Stomach (tissue), 9 donors: ENCODE results near the gene EPS8L1. TPM values are rescaled to one million over a fixed set of nuclear protein-coding genes. Genes with fewer than 3 reads are reported as not detected.

Experiments used
- DNase-seq, 2 donors: peaks; one replicate each; pipeline versions ENCODE4 v3.0.0 to v3.0.0-alpha.2; 2013 to 2019
- H3K27ac ChIP-seq, 5 donors: fragments of 200-600 bp in 4 of 5; sonication (generic) in 4 of 5; one replicate each; pipeline ENCODE4 v1.5.1; 2013 to 2019; ENCODE audit warnings: mild to moderate bottlenecking in 1 of 5, moderate library complexity in 1 of 5
- H3K27me3 ChIP-seq, 3 donors: fragments of 200-600 bp; sonication (generic); one replicate each; pipeline ENCODE4 v1.5.1; 2017 to 2019; ENCODE audit warnings: mixed run types in 1 of 3
- H3K36me3 ChIP-seq, 4 donors: fragments of 200-600 bp; sonication (generic); 1 replicate in 3 of 4; 2 replicates in 1 of 4; pipeline ENCODE4 v1.5.1; 2016 to 2019
- H3K4me1 ChIP-seq, 4 donors: fragments of 200-600 bp; sonication (generic); one replicate each; pipeline ENCODE4 v1.5.1; 2016 to 2019
- H3K4me3 ChIP-seq, 4 donors: fragments of 200-600 bp; sonication (generic) in 3 of 4; one replicate each; pipeline ENCODE4 v1.5.1; 2016 to 2019; ENCODE audit warnings: mild to moderate bottlenecking in 1 of 4
- H3K9me3 ChIP-seq, 4 donors: fragments of 200-600 bp; sonication (generic); one replicate each; pipeline ENCODE4 v1.5.1; 2016 to 2019
- CTCF ChIP-seq, 7 experiments: fragments of 450-650 bp in 4 of 7; fragments of 200-600 bp in 3 of 7; sonication (generic) in 3 of 7; IDR thresholded peaks; one replicate each; pipeline ENCODE4 v1.5.1; 2016 to 2019; ENCODE audit warnings: antibody characterized with exemption in 7 of 7, control low read depth in 2 of 7, mild to moderate bottlenecking in 1 of 7
- EP300 ChIP-seq: sonication (generic); formaldehyde crosslinking; IDR thresholded peaks from one replicate; pipeline ENCODE4 v1.6.1; 2017; ENCODE audit warnings: antibody characterized with exemption
- POLR2A ChIP-seq, 4 donors: fragments of 450-650 bp; IDR thresholded peaks; one replicate each; pipeline ENCODE4 v1.6.1; 2016; ENCODE audit warnings: antibody characterized with exemption in 4 of 4, control low read depth in 2 of 4, mild to moderate bottlenecking in 1 of 4, moderate library complexity in 1 of 4
- POLR2AphosphoS5 ChIP-seq, 3 donors: sonication (generic); formaldehyde crosslinking; IDR thresholded peaks; one replicate each; pipeline ENCODE4 v1.6.1; 2016; ENCODE audit warnings: antibody characterized with exemption in 3 of 3
- WGBS, 5 donors: extraction: QIAGEN DNeasy Blood & Tissue Kit in 3 of 5; methylation state at CpG; one replicate each; pipeline versions ENCODE4 v1.1.5 to v1.1.7; 2013 to 2018; 5-methylcytosine and 5-hydroxymethylcytosine counted together
- intact Hi-C: fragments of 100-400 bp; cut with DNase I; formaldehyde crosslinking; loops from one replicate; pipeline ENCODE4 v1.15.1; 2023; ENCODE audit warnings: low total_unique reads
- polyA plus RNA-seq, 3 donors: library from polyadenylated mRNA; stranded (reverse); fragments of 200-250 nt; gene quantifications; one replicate each; pipeline ENCODE4 v1.2.3, GENCODE V29; 2013
- total RNA-seq, 5 donors: library from RNA; depleted of rRNA; stranded (reverse); fragments of >200 nt; gene quantifications; one replicate each; pipeline versions ENCODE4 v1.1.0 to v1.2.3, GENCODE V29; 2014 to 2016
- donor health status: healthy with polysubstance abuse.
- donor health status: Bipolar disorder and iron deficiency.
- donor health status: healthy.

EPS8L1 gene
- total and polyA plus RNA-seq, 8 donors = 32.3 to 320 (median 101) TPM

DNA sequence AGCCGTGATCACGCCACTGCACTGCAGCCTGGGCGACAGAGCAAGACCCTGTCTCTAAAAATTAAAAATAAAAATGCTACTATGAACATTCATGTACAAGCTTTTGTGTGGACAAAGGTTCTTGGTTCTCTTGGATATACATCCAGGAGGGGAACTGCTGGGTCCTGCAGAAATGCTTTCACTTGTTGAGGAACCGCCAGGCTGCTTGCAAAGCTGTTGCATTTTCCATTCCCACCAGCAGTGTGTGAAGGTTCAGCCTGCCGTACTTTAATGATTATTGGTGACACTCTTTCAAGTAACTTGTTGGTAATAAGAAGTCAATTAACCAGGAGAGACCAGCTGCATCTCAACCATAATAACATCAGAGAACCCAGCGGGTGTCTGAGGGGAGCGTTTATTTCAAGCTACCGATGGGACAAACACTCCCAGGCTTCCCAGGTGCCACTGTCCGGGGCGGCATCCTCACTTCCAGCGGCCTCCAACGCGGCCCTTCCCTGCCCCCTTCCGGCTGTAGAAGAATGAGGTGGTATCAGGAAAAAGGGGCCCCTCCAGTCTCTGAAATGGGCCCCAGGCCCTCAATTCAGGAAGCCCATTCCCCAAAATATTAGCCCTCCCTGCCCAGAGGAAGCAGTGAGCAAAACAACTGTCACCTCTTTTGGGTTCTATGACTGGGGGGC lies 56.9 kb downstream of the EPS8L1 start:
- Histone ChIP-seq H3K4me3 (no peak overlapping the region), H3K4me1 (no peaks in the 10 kb centered on the region), H3K9me3 (no peaks in the 10 kb centered on the region), H3K27ac (no peak overlapping the region), H3K36me3 (no peaks in the 10 kb centered on the region), H3K27me3 (peaks cover 0 to 66% (median 35%) of the 10 kb centered on the region in 3 donors)
- intact Hi-C loops = no loop called here
- no peak for TF ChIP-seq POLR2A (IDR thresholded peaks at IDR 0.05)
- no peak for TF ChIP-seq EP300
- TF ChIP-seq CTCF (IDR thresholded peaks at IDR 0.05) = no peak
- TF ChIP-seq POLR2AphosphoS5 (IDR thresholded peaks at IDR 0.05) = no peak
- DNase-seq = no peak
- WGBS, 5 donors = 41 to 48% (median 46%) methylated on average over 14 of the region's 14 CpGs

GRCh38 chr19:55133639-55134444 lies 58.2 kb downstream of the EPS8L1 start:
- Histone ChIP-seq H3K9me3 (no peaks in the 10 kb centered on the region), H3K4me1 (no peaks in the 10 kb centered on the region), H3K4me3 (no peak overlapping the region), H3K36me3 (no peaks in the 10 kb centered on the region), H3K27me3 (peaks cover 0 to 79% (median 35%) of the 10 kb centered on the region in 3 donors), H3K27ac (no peak overlapping the region)
- intact Hi-C loops = no loop called here
- 47 to 61% (median 51%) methylated on average over 24 to 25 of the region's 25 CpGs for WGBS, 5 donors
- no peak for DNase-seq
- TF ChIP-seq POLR2AphosphoS5 (IDR thresholded peaks at IDR 0.05) (no peak), CTCF (IDR thresholded peaks at IDR 0.05) (no peak), POLR2A (IDR thresholded peaks at IDR 0.05) (no peak), EP300 (no peak)

- Histone ChIP-seq H3K4me3 (no peak overlapping the region), H3K9me3 (no peaks in the 10 kb centered on the region), H3K27me3 (peaks cover 0 to 80% (median 35%) of the 10 kb centered on the region in 3 donors), H3K36me3 (no peaks in the 10 kb centered on the region), H3K27ac (no peak overlapping the region), H3K4me1 (no peaks in the 10 kb centered on the region)
- TF ChIP-seq POLR2A (IDR thresholded peaks at IDR 0.05) (no peak), CTCF (IDR thresholded peaks at IDR 0.05) (no peak), EP300 (no peak), POLR2AphosphoS5 (IDR thresholded peaks at IDR 0.05) (no peak)
- 6 to 35% (median 24%) methylated on average over 1 of the region's 3 CpGs for WGBS, 5 donors
- no peak for DNase-seq
- intact Hi-C loops = no loop called here
Measured at GRCh38 chr19:55134736-55135135, 59.1 kb downstream of the EPS8L1 start.

- DNase-seq = peak in 1 of 2 donors; percentile 27
- Histone ChIP-seq H3K36me3 (no peaks in the 10 kb centered on the region), H3K9me3 (no peaks in the 10 kb centered on the region), H3K4me1 (peaks cover under 1 to 7% (median 4%) of the 10 kb centered on the region in 4 donors), H3K27ac (no peak overlapping the region), H3K4me3 (no peak overlapping the region), H3K27me3 (peaks cover 0 to 93% (median 41%) of the 10 kb centered on the region in 3 donors)
- WGBS, 5 donors = 33 to 73% (median 44%) methylated on average over 12 to 17 of the region's 17 CpGs
- no peak for TF ChIP-seq POLR2A (IDR thresholded peaks at IDR 0.05)
- no peak for TF ChIP-seq CTCF (IDR thresholded peaks at IDR 0.05)
- TF ChIP-seq EP300 = no peak
- no peak for TF ChIP-seq POLR2AphosphoS5 (IDR thresholded peaks at IDR 0.05)
- intact Hi-C loops = no loop called here
Measured at GRCh38 chr19:55136399-55137102, 60.9 kb downstream of the EPS8L1 start.
